ENCODE data around the gene UBAC1. TPM values are rescaled to one million over a fixed set of nuclear protein-coding genes. Genes with fewer than 3 reads are reported as not detected.

The UBAC1 gene
- polyA plus RNA-seq, 1 donor (not counting 4 experiments of a cell fraction or from before 2014, with no cell fraction given): 50.7 TPM

DNA sequence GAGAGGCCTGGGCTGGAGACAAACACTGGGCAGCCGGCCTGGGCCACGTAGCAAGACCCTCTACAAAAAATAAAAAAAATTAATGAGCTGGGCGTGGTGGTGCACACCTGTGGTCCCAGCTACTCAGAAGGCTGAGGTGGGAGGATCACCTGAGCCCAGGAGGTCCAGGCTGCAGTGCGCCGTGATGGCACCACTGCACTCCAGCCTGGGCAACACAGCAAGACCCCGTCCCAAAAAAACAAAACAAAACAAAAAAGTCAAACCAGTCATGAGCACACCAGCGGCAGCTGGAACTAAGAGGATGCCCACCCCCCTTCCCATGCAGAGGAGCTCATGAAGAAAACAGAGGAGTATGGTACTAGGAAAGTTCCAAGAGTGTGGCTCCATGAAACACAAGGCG lies 2.2 kb upstream of the UBAC1 start:
- Histone ChIP-seq H3K4me2 (ENCODE audit: control insufficient read depth, extremely low read depth, insufficient read depth, low read depth, low read length) (no peak overlapping the region), H3K9ac (ENCODE audit: control insufficient read depth, extremely low read depth, insufficient read depth, low read length) (no peak overlapping the region), H3K27me3 (ENCODE audit: control insufficient read depth, extremely low read depth, insufficient read depth, low read length) (peaks cover 3% of the 10 kb centered on the region), H3K9me3 (ENCODE audit: control insufficient read depth, low read depth, low read length) (no peaks in the 10 kb centered on the region), H2AFZ (ENCODE audit: control insufficient read depth, low read length) (no peak overlapping the region), H3K27ac (ENCODE audit: control insufficient read depth, insufficient read depth, low read length) (no peak overlapping the region), H3K79me2 (ENCODE audit: control insufficient read depth, insufficient read depth, low read length) (peaks cover 21% of the 10 kb centered on the region), H4K20me1 (ENCODE audit: control insufficient read depth, extremely low read depth, insufficient read depth, low read length) (no peaks in the 10 kb centered on the region), H3K36me3 (ENCODE audit: control insufficient read depth in 2 of 2, extremely low read depth in 1 of 2, insufficient read depth in 2 of 2, low read length in 2 of 2) (peaks cover 0 to 1% of the 10 kb centered on the region in 2 experiments), H3K9me1 (ENCODE audit: control insufficient read depth, extremely low read depth, insufficient read depth, low read length) (no peaks in the 10 kb centered on the region), H3K4me3 (ENCODE audit: control insufficient read depth in 2 of 3, extremely low read depth in 1 of 3, insufficient read depth in 2 of 3, low read depth in 1 of 3, low read length in 3 of 3) (no peak overlapping the region), H3K4me1 (ENCODE audit: control insufficient read depth, extremely low read depth, insufficient read depth, low read length) (peaks cover 15% of the 10 kb centered on the region)
- no peak for TF ChIP-seq EZH2 (IDR thresholded peaks at IDR 0.05; ENCODE audit: low read length)
- TF ChIP-seq, protein P1, sequence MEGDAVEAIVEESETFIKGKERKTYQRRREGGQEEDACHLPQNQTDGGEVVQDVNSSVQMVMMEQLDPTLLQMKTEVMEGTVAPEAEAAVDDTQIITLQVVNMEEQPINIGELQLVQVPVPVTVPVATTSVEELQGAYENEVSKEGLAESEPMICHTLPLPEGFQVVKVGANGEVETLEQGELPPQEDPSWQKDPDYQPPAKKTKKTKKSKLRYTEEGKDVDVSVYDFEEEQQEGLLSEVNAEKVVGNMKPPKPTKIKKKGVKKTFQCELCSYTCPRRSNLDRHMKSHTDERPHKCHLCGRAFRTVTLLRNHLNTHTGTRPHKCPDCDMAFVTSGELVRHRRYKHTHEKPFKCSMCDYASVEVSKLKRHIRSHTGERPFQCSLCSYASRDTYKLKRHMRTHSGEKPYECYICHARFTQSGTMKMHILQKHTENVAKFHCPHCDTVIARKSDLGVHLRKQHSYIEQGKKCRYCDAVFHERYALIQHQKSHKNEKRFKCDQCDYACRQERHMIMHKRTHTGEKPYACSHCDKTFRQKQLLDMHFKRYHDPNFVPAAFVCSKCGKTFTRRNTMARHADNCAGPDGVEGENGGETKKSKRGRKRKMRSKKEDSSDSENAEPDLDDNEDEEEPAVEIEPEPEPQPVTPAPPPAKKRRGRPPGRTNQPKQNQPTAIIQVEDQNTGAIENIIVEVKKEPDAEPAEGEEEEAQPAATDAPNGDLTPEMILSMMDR (optimal IDR thresholded peaks at IDR 0.05 in 1 of 3, IDR thresholded peaks at IDR 0.05 in 1 of 3, conservative IDR thresholded peaks at IDR 0.05 in 1 of 3; ENCODE audit: extremely low read depth in 1 of 3, insufficient read depth in 2 of 3, low read length in 3 of 3): no peak
- no peak for DNase-seq (ENCODE audit: low read depth, low spot score)
- no peak for FAIRE-seq
- dilution Hi-C loops (cut with MboI; ENCODE audit: extremely low pct_ligation_motif_present, low sequenced_read_pairs): no loop called here

DNA sequence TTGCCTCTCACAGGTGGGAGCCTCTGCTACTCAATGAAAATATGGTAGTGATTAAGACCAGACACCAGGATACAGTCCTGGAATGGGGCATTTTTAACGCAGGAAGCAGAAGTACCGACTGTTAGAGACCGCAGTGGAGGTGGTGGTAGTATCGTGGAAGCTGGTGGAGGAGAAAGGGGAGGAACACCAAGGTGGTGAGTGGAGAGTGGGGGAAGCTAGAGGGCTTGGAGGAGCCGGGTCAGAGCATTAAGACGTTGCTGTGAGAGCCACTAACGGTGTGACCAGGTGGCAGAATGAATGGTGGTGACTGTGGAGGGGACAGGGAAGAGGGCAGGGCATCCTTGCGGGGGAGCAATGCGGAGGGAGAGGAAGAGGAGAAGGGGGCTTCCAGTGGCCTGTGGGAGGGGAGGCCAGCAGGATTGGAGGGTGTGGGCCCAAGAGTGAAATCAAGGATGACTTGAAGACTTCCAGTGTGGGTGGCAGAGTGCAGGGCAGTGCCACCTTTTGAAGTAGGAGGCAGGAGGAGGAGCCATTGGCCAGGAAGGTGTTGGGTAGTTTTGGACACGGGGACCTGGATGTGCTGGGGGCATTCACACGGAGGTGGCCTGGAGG lies 1.6 kb upstream of the UBAC1 start:
- no peak overlapping the region for H3K27ac ChIP-seq (ENCODE audit: control insufficient read depth, insufficient read depth, low read length)
- no peak for FAIRE-seq
- no peaks in the 10 kb centered on the region for H3K9me1 ChIP-seq (ENCODE audit: control insufficient read depth, extremely low read depth, insufficient read depth, low read length)
- peaks cover 0 to 3% of the 10 kb centered on the region in 2 experiments for H3K36me3 ChIP-seq (ENCODE audit: control insufficient read depth in 2 of 2, extremely low read depth in 1 of 2, insufficient read depth in 2 of 2, low read length in 2 of 2)
- H3K79me2 ChIP-seq (ENCODE audit: control insufficient read depth, insufficient read depth, low read length): peaks cover 27% of the 10 kb centered on the region
- no peaks in the 10 kb centered on the region for H4K20me1 ChIP-seq (ENCODE audit: control insufficient read depth, extremely low read depth, insufficient read depth, low read length)
- no peak overlapping the region for H3K4me2 ChIP-seq (ENCODE audit: control insufficient read depth, extremely low read depth, insufficient read depth, low read depth, low read length)
- no peak overlapping the region for H3K4me3 ChIP-seq (ENCODE audit: control insufficient read depth in 2 of 3, extremely low read depth in 1 of 3, insufficient read depth in 2 of 3, low read depth in 1 of 3, low read length in 3 of 3)
- no peak overlapping the region for H2AFZ ChIP-seq (ENCODE audit: control insufficient read depth, low read length)
- dilution Hi-C loops (cut with MboI; ENCODE audit: extremely low pct_ligation_motif_present, low sequenced_read_pairs): no loop called here
- TF ChIP-seq EZH2 (IDR thresholded peaks at IDR 0.05; ENCODE audit: low read length): no peak
- TF ChIP-seq, protein P1 (optimal IDR thresholded peaks at IDR 0.05 in 1 of 3, IDR thresholded peaks at IDR 0.05 in 1 of 3, conservative IDR thresholded peaks at IDR 0.05 in 1 of 3; ENCODE audit: extremely low read depth in 1 of 3, insufficient read depth in 2 of 3, low read length in 3 of 3): no peak
- no peaks in the 10 kb centered on the region for H3K9me3 ChIP-seq (ENCODE audit: control insufficient read depth, low read depth, low read length)
- no peak overlapping the region for H3K9ac ChIP-seq (ENCODE audit: control insufficient read depth, extremely low read depth, insufficient read depth, low read length)
- no peak for DNase-seq (ENCODE audit: low read depth, low spot score)
- H3K27me3 ChIP-seq (ENCODE audit: control insufficient read depth, extremely low read depth, insufficient read depth, low read length): peaks cover 3% of the 10 kb centered on the region
- peaks cover 15% of the 10 kb centered on the region for H3K4me1 ChIP-seq (ENCODE audit: control insufficient read depth, extremely low read depth, insufficient read depth, low read length)
